HepG2 (cell line): ENCODE measurements around the gene MPV17L2. TPM values are rescaled to one million over a fixed set of nuclear protein-coding genes. Genes with fewer than 3 reads are reported as not detected.

ENCODE experiments used
- ATF2 ChIP-seq: sonication (generic); formaldehyde crosslinking; IDR thresholded peaks from 2 replicates; pipeline ENCODE4 v1.4.0; 2020; ENCODE audit warnings: missing genetic modification reagents
- CREM ChIP-seq, 2 experiments: sonication (generic) in 1 of 2; formaldehyde crosslinking in 1 of 2; IDR thresholded peaks; 2 replicates each; pipeline versions ENCODE4 v1.4.0 to v1.6.1; 2016 to 2020; ENCODE audit warnings: antibody characterized with exemption in 1 of 2, mild to moderate bottlenecking in 1 of 2, missing genetic modification reagents in 1 of 2
- FOXO1 ChIP-seq: sonication (generic); formaldehyde crosslinking; IDR thresholded peaks from 2 replicates; pipeline ENCODE4 v1.4.0; 2020; ENCODE audit warnings: missing genetic modification reagents
- GABPA ChIP-seq, 2 experiments: IDR thresholded peaks; 2 replicates each; pipeline ENCODE4 v1.6.1; 2011 to 2016; ENCODE audit warnings: low read depth in 2 of 2, low read length in 1 of 2, missing biosample characterization in 1 of 2, missing genetic modification characterization in 1 of 2
- GATA4 ChIP-seq: sonication (generic); IDR thresholded peaks from 2 replicates; pipeline ENCODE4 v1.6.1; 2016; ENCODE audit warnings: antibody characterized with exemption, low read depth, borderline replicate concordance
- HNRNPLL ChIP-seq: fragments of 200-400 bp; formaldehyde crosslinking; IDR thresholded peaks from 2 replicates; pipeline ENCODE4 v1.6.1; 2017; ENCODE audit warnings: mild to moderate bottlenecking, low read depth, low read length; ENCODE audit not compliant: poor library complexity, severe bottlenecking
- KAT7 ChIP-seq: IDR thresholded peaks from 2 replicates; pipeline ENCODE4 v1.6.1; 2018; ENCODE audit warnings: borderline replicate concordance, missing compliant biosample characterization
- MEIS1 ChIP-seq: sonication (generic); formaldehyde crosslinking; IDR thresholded peaks from 2 replicates; pipeline ENCODE4 v1.9.0; 2021; ENCODE audit warnings: mild to moderate bottlenecking, missing genetic modification reagents, moderate library complexity, borderline replicate concordance
- RORA ChIP-seq: sonication (generic); formaldehyde crosslinking; IDR thresholded peaks from 2 replicates; pipeline ENCODE4 v1.5.0; 2020; ENCODE audit warnings: mild to moderate bottlenecking, missing genetic modification reagents, moderate library complexity
- SP140L ChIP-seq: sonication (generic); formaldehyde crosslinking; IDR thresholded peaks from 2 replicates; pipeline ENCODE4 v1.4.0; 2020; ENCODE audit warnings: missing genetic modification reagents, borderline replicate concordance
- TAF15 ChIP-seq: fragments of 200-400 bp; formaldehyde crosslinking; IDR thresholded peaks from one replicate; pipeline ENCODE4 v1.6.1; 2018; ENCODE audit warnings: mild to moderate bottlenecking, low read depth, low read length; ENCODE audit not compliant: poor library complexity, severe bottlenecking
- TEAD3 ChIP-seq: optimal IDR thresholded peaks from 2 replicates; pipeline ENCODE3; 2016; ENCODE audit warnings: borderline replicate concordance
- TFDP1 ChIP-seq: IDR thresholded peaks from 2 replicates; pipeline ENCODE4 v1.6.1; 2016; ENCODE audit warnings: missing compliant biosample characterization, missing genetic modification reagents, borderline replicate concordance
- ZBTB10 ChIP-seq: sonication (generic); formaldehyde crosslinking; IDR thresholded peaks from 2 replicates; pipeline ENCODE4 v1.4.0; 2020; ENCODE audit warnings: missing genetic modification reagents, borderline replicate concordance
- ZBTB34 ChIP-seq: sonication (generic); formaldehyde crosslinking; IDR thresholded peaks from 2 replicates; pipeline ENCODE4 v1.8.0; 2022; ENCODE audit warnings: mild to moderate bottlenecking, missing genetic modification reagents
- ZFP62 ChIP-seq: sonication (generic); formaldehyde crosslinking; IDR thresholded peaks from 2 replicates; pipeline ENCODE4 v1.4.0; 2020; ENCODE audit warnings: missing genetic modification reagents
- ZFP91 ChIP-seq: sonication (generic); formaldehyde crosslinking; IDR thresholded peaks from 2 replicates; pipeline ENCODE4 v1.9.0; 2022; ENCODE audit warnings: missing genetic modification reagents, mild to moderate bottlenecking, borderline replicate concordance
- ZSCAN12 ChIP-seq: sonication (generic); formaldehyde crosslinking; IDR thresholded peaks from 2 replicates; pipeline ENCODE4 v1.9.0; 2021; ENCODE audit warnings: mild to moderate bottlenecking, missing genetic modification reagents
- ZSCAN25 ChIP-seq: sonication (generic); formaldehyde crosslinking; IDR thresholded peaks from 2 replicates; pipeline ENCODE4 v1.8.0; 2022; ENCODE audit warnings: mild to moderate bottlenecking, missing genetic modification reagents
- polyA plus RNA-seq, 8 experiments: library from polyadenylated mRNA; depleted of rRNA in 3 of 8; stranded (reverse) in 7 of 8; unstranded in 1 of 8; fragments of >200 nt; fragmentation: Illumina TruSeq in 4 of 8; extraction: Trizol in 4 of 8; gene quantifications; 2 replicates each; pipeline versions ENCODE4 v1.2.1 to v1.2.3, GENCODE V29; 2011 to 2016; ENCODE audit warnings: low read depth in 4 of 8, missing spikeins in 1 of 8, mixed read lengths in 1 of 8; ENCODE audit not compliant: insufficient read depth in 1 of 8
- total RNA-seq, 5 experiments: library from RNA; depleted of rRNA; stranded (reverse); fragments of >200 nt; fragmentation: Illumina TruSeq; extraction: Trizol; gene quantifications; 2 replicates each; pipeline ENCODE4 v1.2.3, GENCODE V29; 2016; ENCODE audit warnings: low read depth in 1 of 5

The MPV17L2 gene
- total and polyA plus RNA-seq, 2 of the 13 experiments (the other 11 are each of a cell fraction or from before 2014, with no cell fraction given) = 13.6 to 16.7 TPM

GRCh38 chr19:18221815-18222725 is 29.1 kb downstream of the MPV17L2 start (continued):
- no peak for TF ChIP-seq ZSCAN12
- TF ChIP-seq KAT7 (CRISPR knock-in tag) = no peak
- TF ChIP-seq GATA4 = no peak
- no peak for TF ChIP-seq GABPA (IDR thresholded peaks at IDR 0.05; ENCODE audit: low read depth, low read length)
- TF ChIP-seq GABPA (CRISPR knock-in tag; IDR thresholded peaks at IDR 0.05; ENCODE audit: low read depth) = no peak
- TF ChIP-seq MEIS1 (CRISPR knock-in tag) = peak; percentile 42; the same call in 1 of the 2 replicates
- TF ChIP-seq ZBTB10 (CRISPR knock-in tag) = no peak
- no peak for TF ChIP-seq ZFP62 (CRISPR knock-in tag)
- TF ChIP-seq TFDP1 (CRISPR knock-in tag) = 0 out of 2 replicates have a peak, but pooled peaks have one; percentile 18
- TF ChIP-seq TAF15 = no peak
- peak; percentile 49; the same call in 1 of the 2 replicates for TF ChIP-seq ZFP91
- no peak for TF ChIP-seq FOXO1 (CRISPR knock-in tag)
- TF ChIP-seq CREM (IDR thresholded peaks at IDR 0.05) = no peak
- no peak for TF ChIP-seq CREM (CRISPR knock-in tag; IDR thresholded peaks at IDR 0.05)
- no peak for TF ChIP-seq RORA (CRISPR knock-in tag)
- TF ChIP-seq TEAD3 = peak; percentile 49
- TF ChIP-seq ATF2 = no peak
- peak; percentile 17 for TF ChIP-seq HNRNPLL
- TF ChIP-seq SP140L = no peak
- TF ChIP-seq ZSCAN25 (CRISPR knock-in tag) = no peak
- no peak for TF ChIP-seq ZBTB34 (CRISPR knock-in tag)
